Smooth muscle cell (in vitro differentiated cells): ENCODE data around the gene PIAS1. TPM values are rescaled to one million over a fixed set of nuclear protein-coding genes. Genes with fewer than 3 reads are reported as not detected.

Source experiments
- DNase-seq: peaks from one replicate; lab custom pipeline; 2025; ENCODE audit not compliant: unreplicated experiment; lab: John Stamatoyannopoulos, UW
- H2AFZ ChIP-seq: fragments of 200-600 bp; sonication (generic); 2 replicates; pipeline ENCODE4 v1.6.0; 2016; ENCODE audit warnings: antibody characterized with exemption, low read depth, mild to moderate bottlenecking
- H3F3A ChIP-seq: fragments of 200-600 bp; sonication (generic); 2 replicates; pipeline ENCODE4 v1.6.0; 2017; ENCODE audit warnings: antibody characterized with exemption, low read depth
- H3K27ac ChIP-seq: fragments of 200-600 bp; sonication (generic); 2 replicates; pipeline ENCODE4 v1.5.1; 2016; ENCODE audit warnings: low read depth, mild to moderate bottlenecking
- H3K27me3 ChIP-seq: fragments of 200-600 bp; sonication (generic); 2 replicates; pipeline ENCODE4 v1.6.1; 2016; ENCODE audit warnings: low read depth, mild to moderate bottlenecking
- H3K36me3 ChIP-seq: fragments of 200-600 bp; sonication (generic); 2 replicates; pipeline ENCODE4 v1.5.1; 2016; ENCODE audit warnings: low read depth
- H3K4me1 ChIP-seq: fragments of 200-600 bp; sonication (generic); 2 replicates; pipeline ENCODE4 v1.5.1; 2016; ENCODE audit warnings: low read depth
- H3K4me2 ChIP-seq: fragments of 200-600 bp; sonication (generic); 2 replicates; pipeline ENCODE4 v1.6.0; 2016; ENCODE audit warnings: mild to moderate bottlenecking
- H3K4me3 ChIP-seq: fragments of 200-600 bp; sonication (generic); 2 replicates; pipeline ENCODE4 v1.5.1; 2016; ENCODE audit warnings: mild to moderate bottlenecking
- H3K79me2 ChIP-seq: fragments of 200-600 bp; sonication (generic); 2 replicates; pipeline ENCODE4 v1.6.0; 2016; ENCODE audit warnings: low read depth, mild to moderate bottlenecking
- H3K9ac ChIP-seq: fragments of 200-600 bp; sonication (generic); 2 replicates; pipeline ENCODE4 v1.6.0; 2016; ENCODE audit warnings: low read depth
- H3K9me3 ChIP-seq: fragments of 200-600 bp; sonication (generic); replicated peaks from 2 replicates; pipeline ENCODE4 v1.5.1; 2016; ENCODE audit warnings: low read depth
- H4K20me1 ChIP-seq: fragments of 200-600 bp; sonication (generic); 2 replicates; pipeline ENCODE4 v1.6.0; 2016; ENCODE audit warnings: low read depth
- CTCF ChIP-seq: fragments of 200-600 bp; sonication (generic); IDR thresholded peaks from 2 replicates; pipeline ENCODE4 v1.5.1; 2017; ENCODE audit warnings: borderline replicate concordance, mild to moderate bottlenecking, antibody characterized with exemption; ENCODE audit not compliant: insufficient read depth, poor library complexity, severe bottlenecking
- WGBS: methylation state at CpG from one replicate; pipeline ENCODE4 v1.1.7; 2016; ENCODE audit warnings: low lambda C conversion rate; 5-methylcytosine and 5-hydroxymethylcytosine counted together
- polyA plus RNA-seq: library from polyadenylated mRNA; unstranded; fragments of >200 nt; fragmentation: Nextera tagmentation; extraction: Ambion mirVana; gene quantifications from 2 replicates; pipeline ENCODE4 v1.2.1, GENCODE V29; 2016
- total RNA-seq: library from RNA; depleted of rRNA; stranded (reverse); fragments of >200 nt; gene quantifications from 2 replicates; pipeline ENCODE4 v1.2.3, GENCODE V29; 2014

Gene PIAS1
- total and polyA plus RNA-seq, 2 experiments from 2014 or later = 46.4 to 56.1 TPM

- no peak overlapping the region for H3K9ac ChIP-seq
Observed at GRCh38 chr15:68209272-68209671, 155.2 kb downstream of the PIAS1 start.

DNA sequence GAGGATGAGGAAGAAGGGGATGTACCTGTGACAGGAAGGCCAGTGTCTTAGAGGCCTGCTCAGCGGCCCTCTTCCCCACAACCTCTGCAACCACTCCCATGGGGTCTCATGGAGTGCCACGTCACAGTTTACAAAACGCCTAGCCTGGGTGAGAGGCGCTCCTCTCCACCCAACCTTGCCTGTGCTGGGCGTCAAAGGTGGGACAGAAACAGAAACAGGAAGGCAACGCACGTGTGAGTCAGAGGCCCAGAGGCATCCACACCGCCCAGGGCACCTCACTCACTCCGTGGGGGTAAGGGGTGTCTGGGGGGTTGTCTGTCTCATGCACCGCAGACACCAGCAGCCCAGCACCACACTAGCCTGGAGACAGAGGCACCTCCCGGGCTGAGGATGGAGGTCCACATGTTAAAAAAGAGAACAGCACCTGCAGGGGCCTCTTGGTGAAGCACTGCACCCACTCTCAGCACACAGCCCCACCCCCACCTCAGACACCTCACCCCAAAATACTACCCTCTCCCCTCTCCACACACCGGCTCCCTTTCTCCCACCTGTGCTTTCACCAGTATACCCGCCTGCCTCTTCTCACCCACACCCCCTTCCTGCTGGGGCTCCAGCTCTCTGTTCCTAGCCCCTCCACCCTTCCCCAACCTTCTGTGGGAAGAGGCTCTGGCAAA, 155.8 kb downstream of the PIAS1 start:
- TF ChIP-seq CTCF = no peak
- WGBS = 82% methylated on average over 13 of the region's 13 CpGs
- no peaks in the 10 kb centered on the region for H3K36me3 ChIP-seq

More at GRCh38 chr15:68209272-68209671, 155.2 kb downstream of the PIAS1 start:
- WGBS = 82% methylated on average over 7 of the region's 7 CpGs
- H2AFZ ChIP-seq = no peak overlapping the region
- no peaks in the 10 kb centered on the region for H3K36me3 ChIP-seq
- H3K79me2 ChIP-seq = no peaks in the 10 kb centered on the region
- no peak overlapping the region for H3K4me3 ChIP-seq
- no peaks in the 10 kb centered on the region for H3K4me1 ChIP-seq
- H3K4me2 ChIP-seq = no peak overlapping the region
- no peak for DNase-seq
- no peak overlapping the region for H3K27ac ChIP-seq
- no peaks in the 10 kb centered on the region for H3K9me3 ChIP-seq
- no peaks in the 10 kb centered on the region for H4K20me1 ChIP-seq
- H3K27me3 ChIP-seq = no peaks in the 10 kb centered on the region
- H3F3A ChIP-seq = no peaks in the 10 kb centered on the region
- TF ChIP-seq CTCF = no peak

GRCh38 chr15:68210409-68210756, 156.3 kb downstream of the PIAS1 start:
- Histone ChIP-seq H3K79me2 (no peaks in the 10 kb centered on the region), H3K9me3 (no peaks in the 10 kb centered on the region), H3K27me3 (no peaks in the 10 kb centered on the region), H3K27ac (no peak overlapping the region), H3F3A (no peaks in the 10 kb centered on the region), H3K4me1 (no peaks in the 10 kb centered on the region), H4K20me1 (no peaks in the 10 kb centered on the region), H2AFZ (no peak overlapping the region), H3K4me2 (no peak overlapping the region), H3K4me3 (no peak overlapping the region), H3K9ac (no peak overlapping the region), H3K36me3 (no peaks in the 10 kb centered on the region)
- WGBS = 95% methylated on average over 9 of the region's 9 CpGs
- DNase-seq = no peak
- no peak for TF ChIP-seq CTCF

More for the DNA sequence above, 155.8 kb downstream of the PIAS1 start:
- Histone ChIP-seq H3K4me2 (no peak overlapping the region), H3K9ac (no peak overlapping the region), H4K20me1 (no peaks in the 10 kb centered on the region), H3K9me3 (no peaks in the 10 kb centered on the region), H3K79me2 (no peaks in the 10 kb centered on the region), H3K27me3 (no peaks in the 10 kb centered on the region), H2AFZ (no peak overlapping the region), H3K4me3 (no peak overlapping the region), H3K4me1 (no peaks in the 10 kb centered on the region), H3K27ac (no peak overlapping the region), H3F3A (no peaks in the 10 kb centered on the region)
- DNase-seq = no peak
